ENCODE data around the gene BTAF1.
A peak's percentile ranks its signal among the peaks of the same experiment; 100 is the strongest.

Gene BTAF1

GRCh38 chr10:91908337-91909116 lies 15.0 kb upstream of the BTAF1 start:
- DNase-seq (ENCODE audit: low read depth in 2 of 2), result peak; percentile 54 to 59

GRCh38 chr10:91909117-91909677 lies 14.4 kb upstream of the BTAF1 start, which contains the start of gene FGFBP3:
Gene FGFBP3, minus strand, starts transcription at chr10:91909486. Its CDS starts 517 bp downstream, at chr10:91908969.
- peak in 1 of 2 donors; percentile 7 for DNase-seq (ENCODE audit: low read depth in 2 of 2)

GRCh38 chr10:91910467-91910866 lies 13.1 kb upstream of the BTAF1 start:
- DNase-seq (ENCODE audit: low read depth in 2 of 2), result no peak

- no peak for DNase-seq (ENCODE audit: low read depth in 2 of 2)
Observed at GRCh38 chr10:91919651-91920050, 3.9 kb upstream of the BTAF1 start.

- no peak for DNase-seq (ENCODE audit: low read depth in 2 of 2)
Observed at GRCh38 chr10:91924212-91925021, 847 bp downstream of the BTAF1 start.

GRCh38 chr10:91925022-91925320 lies 1.4 kb downstream of the BTAF1 start:
- no peak for DNase-seq (ENCODE audit: low read depth in 2 of 2)

GRCh38 chr10:91930939-91931338 lies 7.4 kb downstream of the BTAF1 start:
- DNase-seq (ENCODE audit: low read depth in 2 of 2), result no peak

GRCh38 chr10:91931526-91932190 lies 8.1 kb downstream of the BTAF1 start:
- DNase-seq (ENCODE audit: low read depth in 2 of 2), result no peak

GRCh38 chr10:91932737-91933136 lies 9.2 kb downstream of the BTAF1 start:
- no peak for DNase-seq (ENCODE audit: low read depth in 2 of 2)

- no peak for DNase-seq (ENCODE audit: low read depth in 2 of 2)
Observed at GRCh38 chr10:91935886-91936285, 12.3 kb downstream of the BTAF1 start.

- no peak for DNase-seq (ENCODE audit: low read depth in 2 of 2)
Observed at GRCh38 chr10:91939653-91940052, 16.1 kb downstream of the BTAF1 start.

GRCh38 chr10:91941426-91941825 lies 17.9 kb downstream of the BTAF1 start:
- DNase-seq (ENCODE audit: low read depth in 2 of 2), result no peak

- DNase-seq (ENCODE audit: low read depth in 2 of 2), result no peak
Observed at GRCh38 chr10:91944880-91945630, 21.5 kb downstream of the BTAF1 start.

- DNase-seq (ENCODE audit: low read depth in 2 of 2), result no peak
Observed at GRCh38 chr10:91953600-91954160, 30.1 kb downstream of the BTAF1 start.

GRCh38 chr10:91955114-91955513 lies 31.5 kb downstream of the BTAF1 start:
- DNase-seq (ENCODE audit: low read depth in 2 of 2), result no peak

- no peak for DNase-seq (ENCODE audit: low read depth in 2 of 2)
Observed at GRCh38 chr10:91957091-91957490, 33.5 kb downstream of the BTAF1 start.

GRCh38 chr10:91969297-91969696 lies 45.7 kb downstream of the BTAF1 start:
- DNase-seq (ENCODE audit: low read depth in 2 of 2), result no peak

GRCh38 chr10:91974960-91975359 lies 51.4 kb downstream of the BTAF1 start:
- DNase-seq (ENCODE audit: low read depth in 2 of 2), result no peak

- no peak for DNase-seq (ENCODE audit: low read depth in 2 of 2)
Observed at GRCh38 chr10:91975438-91975837, 51.9 kb downstream of the BTAF1 start.

- no peak for DNase-seq (ENCODE audit: low read depth in 2 of 2)
Observed at GRCh38 chr10:91976317-91977051, 52.9 kb downstream of the BTAF1 start.
